HepG2 (cell line): Measurements from ENCODE around the gene KCTD14. TPM values are rescaled to one million over a fixed set of nuclear protein-coding genes. Genes with fewer than 3 reads are reported as not detected.

Source experiments
- CCAR2 ChIP-seq: fragments of 200-400 bp; formaldehyde crosslinking; optimal IDR thresholded peaks from 2 replicates; pipeline ENCODE3; 2018; ENCODE audit warnings: low read depth, mild to moderate bottlenecking, low read length, moderate library complexity
- FOXK1 ChIP-seq: sonication (generic); formaldehyde crosslinking; IDR thresholded peaks from 2 replicates; pipeline ENCODE4 v1.4.0; 2020; ENCODE audit warnings: low read depth, missing genetic modification reagents, borderline replicate concordance
- HHEX ChIP-seq: IDR thresholded peaks from 2 replicates; pipeline ENCODE4 v1.6.1; 2016; ENCODE audit warnings: control low read depth
- LCORL ChIP-seq, 2 experiments: fragments of 450-650 bp in 1 of 2; sonication (generic) in 1 of 2; formaldehyde crosslinking in 1 of 2; IDR thresholded peaks; 2 replicates each; pipeline versions ENCODE4 v1.5.0 to v1.6.1; 2017 to 2020; ENCODE audit warnings: antibody characterized with exemption in 1 of 2, missing genetic modification reagents in 1 of 2
- MTF2 ChIP-seq: sonication (generic); formaldehyde crosslinking; IDR thresholded peaks from 2 replicates; pipeline ENCODE4 v1.5.0; 2020; ENCODE audit warnings: missing genetic modification reagents, borderline replicate concordance
- PHF21A ChIP-seq: sonication (generic); formaldehyde crosslinking; IDR thresholded peaks from 2 replicates; pipeline ENCODE4 v1.5.0; 2020; ENCODE audit warnings: mild to moderate bottlenecking, missing genetic modification reagents
- RBM39 ChIP-seq: fragments of 200-400 bp; formaldehyde crosslinking; IDR thresholded peaks from one replicate; pipeline ENCODE4 v1.6.1; 2018; ENCODE audit warnings: antibody characterized with exemption, mild to moderate bottlenecking, low read depth, low read length; ENCODE audit not compliant: poor library complexity, severe bottlenecking
- SAFB2 ChIP-seq: sonication (generic); formaldehyde crosslinking; IDR thresholded peaks from 2 replicates; pipeline ENCODE4 v1.5.1; 2020; ENCODE audit warnings: missing genetic modification reagents, low read depth, mild to moderate bottlenecking, borderline replicate concordance
- SMAD3 ChIP-seq: sonication (generic); formaldehyde crosslinking; IDR thresholded peaks from 2 replicates; pipeline ENCODE4 v1.4.0; 2020; ENCODE audit warnings: missing genetic modification reagents
- THAP11 ChIP-seq: IDR thresholded peaks from 2 replicates; pipeline ENCODE4 v1.6.1; 2016; ENCODE audit warnings: missing biosample characterization, missing genetic modification reagents
- TSC22D2 ChIP-seq: sonication (generic); formaldehyde crosslinking; IDR thresholded peaks from 2 replicates; pipeline ENCODE4 v1.5.1; 2020; ENCODE audit warnings: missing genetic modification reagents, mild to moderate bottlenecking, borderline replicate concordance
- ZFP1 ChIP-seq: IDR thresholded peaks from 2 replicates; pipeline ENCODE4 v1.6.1; 2016
- ZFYVE20 ChIP-seq: sonication (generic); formaldehyde crosslinking; IDR thresholded peaks from 2 replicates; pipeline ENCODE4 v1.8.0; 2023; ENCODE audit warnings: low read depth, mild to moderate bottlenecking, moderate library complexity, missing genetic modification reagents, borderline replicate concordance
- ZMYM4 ChIP-seq: sonication (generic); formaldehyde crosslinking; IDR thresholded peaks from 2 replicates; pipeline ENCODE4 v1.8.1; 2023; ENCODE audit warnings: mild to moderate bottlenecking, missing genetic modification reagents
- ZNF333 ChIP-seq: sonication (generic); formaldehyde crosslinking; IDR thresholded peaks from 2 replicates; pipeline ENCODE4 v1.4.0; 2020; ENCODE audit warnings: mild to moderate bottlenecking, missing genetic modification reagents, borderline replicate concordance
- ZNF550 ChIP-seq: sonication (generic); formaldehyde crosslinking; IDR thresholded peaks from 2 replicates; pipeline ENCODE4 v1.4.0; 2020; ENCODE audit warnings: mild to moderate bottlenecking, missing genetic modification reagents, borderline replicate concordance
- ZNF563 ChIP-seq: sonication (generic); formaldehyde crosslinking; IDR thresholded peaks from 2 replicates; pipeline ENCODE4 v1.8.0; 2022; ENCODE audit warnings: mild to moderate bottlenecking, moderate library complexity, missing genetic modification reagents
- ZNF567 ChIP-seq: sonication (generic); formaldehyde crosslinking; IDR thresholded peaks from 2 replicates; pipeline ENCODE4 v1.8.1; 2023; ENCODE audit warnings: mild to moderate bottlenecking, missing genetic modification reagents, borderline replicate concordance
- ZNF616 ChIP-seq: sonication (generic); formaldehyde crosslinking; IDR thresholded peaks from 2 replicates; pipeline ENCODE4 v1.5.0; 2020; ENCODE audit warnings: low read depth, mild to moderate bottlenecking, missing genetic modification reagents
- ZNF704 ChIP-seq: sonication (generic); formaldehyde crosslinking; IDR thresholded peaks from 2 replicates; pipeline ENCODE4 v1.8.1; 2023; ENCODE audit warnings: mild to moderate bottlenecking, inconsistent platforms, moderate library complexity, missing genetic modification reagents, borderline replicate concordance
- ZNF883 ChIP-seq: sonication (generic); formaldehyde crosslinking; IDR thresholded peaks from 2 replicates; pipeline ENCODE4 v1.5.1; 2020; ENCODE audit warnings: mild to moderate bottlenecking, missing genetic modification reagents; ENCODE audit errors: not compliant biosample characterization
- polyA plus RNA-seq, 8 experiments: library from polyadenylated mRNA; depleted of rRNA in 3 of 8; stranded (reverse) in 7 of 8; unstranded in 1 of 8; fragments of >200 nt; fragmentation: Illumina TruSeq in 4 of 8; extraction: Trizol in 4 of 8; gene quantifications; 2 replicates each; pipeline versions ENCODE4 v1.2.1 to v1.2.3, GENCODE V29; 2011 to 2016; ENCODE audit warnings: low read depth in 4 of 8, missing spikeins in 1 of 8, mixed read lengths in 1 of 8; ENCODE audit not compliant: insufficient read depth in 1 of 8
- total RNA-seq, 5 experiments: library from RNA; depleted of rRNA; stranded (reverse); fragments of >200 nt; fragmentation: Illumina TruSeq; extraction: Trizol; gene quantifications; 2 replicates each; pipeline ENCODE4 v1.2.3, GENCODE V29; 2016; ENCODE audit warnings: low read depth in 1 of 5
- TF ChIP-seq, protein P1 (sequence below): sonication (generic); formaldehyde crosslinking; conservative IDR thresholded peaks from 2 replicates; pipeline ENCODE4 v1.8.0; 2022; ENCODE audit warnings: mild to moderate bottlenecking, moderate library complexity, missing genetic modification reagents
- TF ChIP-seq, protein P2 (sequence below): sonication (generic); formaldehyde crosslinking; IDR thresholded peaks from 2 replicates; pipeline ENCODE4 v1.4.0; 2020; ENCODE audit warnings: missing genetic modification reagents, borderline replicate concordance

The KCTD14 gene
- total and polyA plus RNA-seq, 2 of the 13 experiments (the other 11 are each of a cell fraction or from before 2014, with no cell fraction given), result 10.3 to 15.6 TPM

DNA sequence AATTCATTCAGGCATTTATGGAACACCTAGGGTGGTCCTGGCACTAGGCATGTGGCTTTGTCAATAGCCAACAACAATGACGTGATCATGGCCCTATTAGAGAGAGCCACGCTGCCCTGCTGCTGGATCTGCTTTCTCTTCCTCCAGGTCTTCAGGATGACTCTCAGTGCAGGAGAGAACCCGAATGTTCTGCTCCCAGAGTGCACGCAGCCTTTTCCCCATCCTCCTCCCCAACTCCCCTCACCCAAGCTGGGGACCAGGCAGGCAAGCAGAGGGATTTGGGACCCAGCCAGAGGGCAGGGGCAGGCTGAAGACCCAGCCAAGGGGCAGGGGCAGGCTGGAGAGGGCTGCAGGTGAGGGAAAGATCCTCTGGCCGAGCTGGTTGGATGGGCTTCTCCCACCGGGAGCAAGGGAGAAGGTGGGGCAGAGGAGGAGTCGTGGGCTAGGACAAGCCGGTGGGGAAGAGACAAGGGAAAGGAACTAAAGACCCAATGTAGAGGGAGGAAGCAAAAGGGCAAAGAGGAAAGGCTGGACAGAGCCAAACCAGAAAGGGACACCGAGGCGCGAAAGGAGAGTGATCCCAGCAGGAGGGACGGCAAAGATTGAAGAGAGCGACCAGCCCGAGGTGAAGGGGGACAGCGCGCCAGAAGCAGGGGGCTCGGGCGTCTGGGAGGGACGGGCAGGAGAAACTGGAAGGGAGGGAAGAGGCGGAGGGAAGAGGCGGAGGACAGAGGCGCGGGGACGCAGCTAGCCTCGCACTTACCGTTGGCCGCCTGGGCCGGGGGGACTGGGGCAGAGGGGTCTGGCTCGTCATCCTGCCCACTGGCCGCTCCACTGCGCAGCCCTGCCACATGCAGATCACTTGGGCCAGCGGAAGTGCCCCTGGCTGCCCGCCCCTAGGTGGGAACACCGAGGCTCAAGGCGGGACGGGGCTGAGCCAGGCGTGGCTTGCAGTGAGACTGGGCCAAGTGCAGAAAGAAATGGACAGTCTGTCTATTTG, at the start of gene KCTD14 (continued):
- TF ChIP-seq TSC22D2 (CRISPR knock-in tag) (no peak), ZNF333 (CRISPR knock-in tag) (no peak), ZNF563 (CRISPR knock-in tag) (peak; percentile 73; the same call in 1 of the 2 replicates), CCAR2 (no peak), SMAD3 (CRISPR knock-in tag) (no peak), PHF21A (peak; percentile 69), SAFB2 (peak; percentile 57; the same call in 1 of the 2 replicates), ZNF883 (CRISPR knock-in tag) (peak; percentile 75), THAP11 (CRISPR knock-in tag) (peak; percentile 24; the same call in 1 of the 2 replicates), ZFYVE20 (CRISPR knock-in tag) (no peak), HHEX (CRISPR knock-in tag) (no peak), MTF2 (no peak), ZNF550 (CRISPR knock-in tag) (no peak), FOXK1 (no peak; the same call in 1 of the 2 replicates), ZNF704 (CRISPR knock-in tag) (peak; percentile 72; the same call in 1 of the 2 replicates), ZMYM4 (CRISPR knock-in tag) (no peak), LCORL (IDR thresholded peaks at IDR 0.05) (no peak), LCORL (CRISPR knock-in tag; IDR thresholded peaks at IDR 0.05) (peak; percentile 15; the same call in 1 of the 2 replicates), ZFP1 (no peak), ZNF567 (CRISPR knock-in tag) (no peak), RBM39 (no peak), ZNF616 (CRISPR knock-in tag) (peak; percentile 89)
- TF ChIP-seq, protein P1, sequence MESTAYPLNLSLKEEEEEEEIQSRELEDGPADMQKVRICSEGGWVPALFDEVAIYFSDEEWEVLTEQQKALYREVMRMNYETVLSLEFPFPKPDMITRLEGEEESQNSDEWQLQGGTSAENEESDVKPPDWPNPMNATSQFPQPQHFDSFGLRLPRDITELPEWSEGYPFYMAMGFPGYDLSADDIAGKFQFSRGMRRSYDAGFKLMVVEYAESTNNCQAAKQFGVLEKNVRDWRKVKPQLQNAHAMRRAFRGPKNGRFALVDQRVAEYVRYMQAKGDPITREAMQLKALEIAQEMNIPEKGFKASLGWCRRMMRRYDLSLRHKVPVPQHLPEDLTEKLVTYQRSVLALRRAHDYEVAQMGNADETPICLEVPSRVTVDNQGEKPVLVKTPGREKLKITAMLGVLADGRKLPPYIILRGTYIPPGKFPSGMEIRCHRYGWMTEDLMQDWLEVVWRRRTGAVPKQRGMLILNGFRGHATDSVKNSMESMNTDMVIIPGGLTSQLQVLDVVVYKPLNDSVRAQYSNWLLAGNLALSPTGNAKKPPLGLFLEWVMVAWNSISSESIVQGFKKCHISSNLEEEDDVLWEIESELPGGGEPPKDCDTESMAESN (CRISPR knock-in tag), result no peak
- TF ChIP-seq, protein P2, sequence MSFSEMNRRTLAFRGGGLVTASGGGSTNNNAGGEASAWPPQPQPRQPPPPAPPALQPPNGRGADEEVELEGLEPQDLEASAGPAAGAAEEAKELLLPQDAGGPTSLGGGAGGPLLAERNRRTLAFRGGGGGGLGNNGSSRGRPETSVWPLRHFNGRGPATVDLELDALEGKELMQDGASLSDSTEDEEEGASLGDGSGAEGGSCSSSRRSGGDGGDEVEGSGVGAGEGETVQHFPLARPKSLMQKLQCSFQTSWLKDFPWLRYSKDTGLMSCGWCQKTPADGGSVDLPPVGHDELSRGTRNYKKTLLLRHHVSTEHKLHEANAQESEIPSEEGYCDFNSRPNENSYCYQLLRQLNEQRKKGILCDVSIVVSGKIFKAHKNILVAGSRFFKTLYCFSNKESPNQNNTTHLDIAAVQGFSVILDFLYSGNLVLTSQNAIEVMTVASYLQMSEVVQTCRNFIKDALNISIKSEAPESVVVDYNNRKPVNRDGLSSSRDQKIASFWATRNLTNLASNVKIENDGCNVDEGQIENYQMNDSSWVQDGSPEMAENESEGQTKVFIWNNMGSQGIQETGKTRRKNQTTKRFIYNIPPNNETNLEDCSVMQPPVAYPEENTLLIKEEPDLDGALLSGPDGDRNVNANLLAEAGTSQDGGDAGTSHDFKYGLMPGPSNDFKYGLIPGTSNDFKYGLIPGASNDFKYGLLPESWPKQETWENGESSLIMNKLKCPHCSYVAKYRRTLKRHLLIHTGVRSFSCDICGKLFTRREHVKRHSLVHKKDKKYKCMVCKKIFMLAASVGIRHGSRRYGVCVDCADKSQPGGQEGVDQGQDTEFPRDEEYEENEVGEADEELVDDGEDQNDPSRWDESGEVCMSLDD (CRISPR knock-in tag), result no peak
